ENCODE results near the gene TJP2.
"Not testable (repeated sequence)": the region's sequence is repeated elsewhere in the genome, so short reads cannot be mapped to it uniquely, and the experiment has no call there.

TJP2 gene

GRCh38 chr9:69297300-69297980 is 123.4 kb downstream of the TJP2 start:
- DNase-seq: no peak

GRCh38 chr9:69299315-69299714 is 125.2 kb downstream of the TJP2 start:
- DNase-seq: no peak

- DNase-seq: no peak
Measured at GRCh38 chr9:69299826-69300225, 125.7 kb downstream of the TJP2 start.

GRCh38 chr9:69303331-69303730 is 129.3 kb downstream of the TJP2 start:
- DNase-seq: no peak

- DNase-seq: not testable (repeated sequence)
Measured at GRCh38 chr9:69306895-69307445, 132.9 kb downstream of the TJP2 start.

- no peak for DNase-seq
Measured at GRCh38 chr9:69307446-69308205, 133.5 kb downstream of the TJP2 start.

- no peak for DNase-seq
Measured at GRCh38 chr9:69308206-69308931, 134.3 kb downstream of the TJP2 start.

GRCh38 chr9:69313175-69313574 is 139.1 kb downstream of the TJP2 start:
- DNase-seq: no peak

- DNase-seq: no peak
Measured at GRCh38 chr9:69314547-69314946, 140.5 kb downstream of the TJP2 start.

- no peak for DNase-seq
Measured at GRCh38 chr9:69317081-69317480, 143.0 kb downstream of the TJP2 start.

GRCh38 chr9:69317894-69318293 is 143.8 kb downstream of the TJP2 start:
- no peak for DNase-seq

- no peak for DNase-seq
Measured at GRCh38 chr9:69319324-69320025, 145.4 kb downstream of the TJP2 start.

- DNase-seq: no peak
Measured at GRCh38 chr9:69322256-69322655, 148.2 kb downstream of the TJP2 start.

GRCh38 chr9:69323861-69324260 is 149.8 kb downstream of the TJP2 start:
- DNase-seq: no peak
